ENCODE results near the gene MYLIP. TPM values are rescaled to one million over a fixed set of nuclear protein-coding genes. Genes with fewer than 3 reads are reported as not detected.

MYLIP gene
- total RNA-seq, 1 donor from 2014 or later: 48.8 TPM

DNA sequence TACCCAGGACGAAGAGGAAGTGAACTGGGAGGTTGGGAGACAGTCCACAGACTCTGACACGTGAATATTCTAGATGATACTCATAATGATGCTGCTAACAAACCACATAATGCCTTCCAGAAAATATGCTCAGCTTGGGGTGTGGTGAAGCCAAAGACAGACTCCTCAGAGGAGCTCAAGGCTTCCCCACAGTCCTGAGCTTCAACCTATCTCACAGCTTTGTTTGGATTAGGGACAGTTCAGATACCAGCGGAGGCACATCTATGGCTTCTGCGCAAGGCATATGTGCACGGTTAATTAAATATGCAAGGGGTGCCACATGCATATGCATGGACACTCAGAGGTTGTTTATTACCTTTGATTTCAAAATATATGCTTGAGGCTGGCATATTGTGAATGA is 30.7 kb upstream of the MYLIP start:
- no peak overlapping the region for H3K4me3 ChIP-seq
- no peaks in the 10 kb centered on the region for H3K9me3 ChIP-seq
- no peaks in the 10 kb centered on the region for H3K27me3 ChIP-seq (ENCODE audit: low read depth)
- H3K27ac ChIP-seq: no peak overlapping the region
- H3K36me3 ChIP-seq: no peaks in the 10 kb centered on the region
- ATAC-seq (no peak), DNase-seq (no peak)
- TF ChIP-seq, protein P1, sequence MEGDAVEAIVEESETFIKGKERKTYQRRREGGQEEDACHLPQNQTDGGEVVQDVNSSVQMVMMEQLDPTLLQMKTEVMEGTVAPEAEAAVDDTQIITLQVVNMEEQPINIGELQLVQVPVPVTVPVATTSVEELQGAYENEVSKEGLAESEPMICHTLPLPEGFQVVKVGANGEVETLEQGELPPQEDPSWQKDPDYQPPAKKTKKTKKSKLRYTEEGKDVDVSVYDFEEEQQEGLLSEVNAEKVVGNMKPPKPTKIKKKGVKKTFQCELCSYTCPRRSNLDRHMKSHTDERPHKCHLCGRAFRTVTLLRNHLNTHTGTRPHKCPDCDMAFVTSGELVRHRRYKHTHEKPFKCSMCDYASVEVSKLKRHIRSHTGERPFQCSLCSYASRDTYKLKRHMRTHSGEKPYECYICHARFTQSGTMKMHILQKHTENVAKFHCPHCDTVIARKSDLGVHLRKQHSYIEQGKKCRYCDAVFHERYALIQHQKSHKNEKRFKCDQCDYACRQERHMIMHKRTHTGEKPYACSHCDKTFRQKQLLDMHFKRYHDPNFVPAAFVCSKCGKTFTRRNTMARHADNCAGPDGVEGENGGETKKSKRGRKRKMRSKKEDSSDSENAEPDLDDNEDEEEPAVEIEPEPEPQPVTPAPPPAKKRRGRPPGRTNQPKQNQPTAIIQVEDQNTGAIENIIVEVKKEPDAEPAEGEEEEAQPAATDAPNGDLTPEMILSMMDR (IDR thresholded peaks at IDR 0.05): no peak
- H3K4me1 ChIP-seq: no peaks in the 10 kb centered on the region
- intact Hi-C loops (cut with DNase I): no loop called here

DNA sequence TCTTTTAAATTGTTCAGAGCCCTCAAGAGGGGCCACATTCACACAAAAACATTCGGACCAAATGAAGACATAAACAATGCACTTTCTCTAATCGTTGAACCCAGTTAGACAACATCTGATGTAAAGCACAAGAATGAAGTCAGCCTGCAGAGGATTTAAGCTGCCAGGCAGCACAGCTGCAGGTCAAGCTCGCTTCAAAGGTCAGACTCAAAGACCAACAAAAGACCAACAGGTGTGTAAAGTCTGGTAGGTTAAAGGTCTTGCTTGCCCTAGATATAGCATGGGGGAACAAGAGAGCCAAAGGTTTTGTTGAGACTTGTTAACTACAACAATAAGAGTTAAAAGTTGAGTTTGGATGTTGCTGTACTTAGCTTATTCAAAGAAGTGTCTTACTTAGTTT is 26.7 kb upstream of the MYLIP start:
- H3K27ac ChIP-seq: no peak overlapping the region
- no peak for DNase-seq
- TF ChIP-seq, protein P1 (IDR thresholded peaks at IDR 0.05): no peak

DNA sequence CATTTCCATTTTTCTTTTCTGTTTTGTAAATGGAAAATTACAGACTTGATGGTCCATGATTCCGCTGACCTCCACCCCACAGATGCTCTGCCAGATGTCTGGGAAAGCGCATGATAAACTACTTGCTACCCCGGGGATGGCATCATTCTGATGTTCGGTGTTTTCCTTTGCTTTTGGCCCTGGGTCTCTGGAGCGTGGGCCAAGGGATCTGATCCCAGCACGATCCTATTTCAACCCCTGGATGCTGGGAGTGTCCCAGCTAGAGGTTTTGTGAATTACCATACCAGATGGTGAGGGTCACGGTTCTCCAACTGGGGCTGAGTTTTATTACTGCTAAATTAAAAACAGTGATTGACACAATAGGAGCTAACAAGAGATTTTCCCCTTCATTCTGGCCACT is 25.2 kb upstream of the MYLIP start:
- TF ChIP-seq, protein P1 (IDR thresholded peaks at IDR 0.05): no peak
- H3K27ac ChIP-seq: no peak overlapping the region
- no peak overlapping the region for H3K4me3 ChIP-seq
- intact Hi-C loops (cut with DNase I): no loop called here
- H3K36me3 ChIP-seq: no peaks in the 10 kb centered on the region
- H3K4me1 ChIP-seq: peaks cover 6% of the 10 kb centered on the region
- ATAC-seq: no peak
- no peaks in the 10 kb centered on the region for H3K27me3 ChIP-seq (ENCODE audit: low read depth)
- no peaks in the 10 kb centered on the region for H3K9me3 ChIP-seq
- DNase-seq: no peak

More for the DNA sequence above, 26.7 kb upstream of the MYLIP start:
- H3K4me1 ChIP-seq: no peaks in the 10 kb centered on the region
- intact Hi-C loops (cut with DNase I): no loop called here
- no peaks in the 10 kb centered on the region for H3K36me3 ChIP-seq
- no peaks in the 10 kb centered on the region for H3K27me3 ChIP-seq (ENCODE audit: low read depth)
- H3K4me3 ChIP-seq: no peak overlapping the region
- no peak for ATAC-seq
- no peaks in the 10 kb centered on the region for H3K9me3 ChIP-seq

DNA sequence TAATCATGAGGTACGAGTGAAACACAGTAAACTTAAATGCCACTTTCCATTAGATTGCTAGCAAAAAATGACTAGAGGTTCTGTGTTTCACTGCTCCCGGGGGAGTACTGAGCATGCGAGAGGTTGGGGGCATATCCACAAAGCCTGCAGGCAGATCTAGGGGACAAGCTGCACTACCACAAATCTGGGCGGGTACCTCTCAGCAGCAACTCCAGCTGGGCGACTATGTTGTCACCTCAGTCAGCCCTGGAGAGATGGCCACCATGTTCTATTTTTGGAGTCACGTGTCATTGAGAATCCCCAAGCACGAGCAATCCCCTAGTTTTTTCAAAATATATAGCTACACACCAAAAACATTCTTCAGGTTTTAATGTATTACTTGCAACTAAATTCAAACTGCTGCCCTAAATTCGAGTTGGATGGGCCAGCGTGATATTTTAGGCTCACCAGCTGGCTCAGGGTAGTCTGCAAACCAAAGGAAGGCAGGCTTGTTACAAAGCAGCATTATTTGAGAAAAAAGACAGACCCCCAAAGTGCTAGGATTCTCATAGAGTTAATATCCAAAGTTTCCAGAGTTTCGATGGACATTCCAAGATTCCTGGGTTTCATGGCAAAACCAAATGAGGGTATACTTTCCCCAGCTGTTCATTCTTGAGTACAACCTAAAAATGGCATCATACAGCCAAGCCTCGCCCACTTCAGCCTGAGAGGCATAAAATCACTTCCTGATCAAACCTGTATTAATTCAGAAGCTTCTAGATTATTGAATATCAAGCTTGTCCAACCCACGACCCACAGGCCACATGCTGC is 24.1 kb upstream of the MYLIP start:
- no peak overlapping the region for H3K27ac ChIP-seq
- no peaks in the 10 kb centered on the region for H3K9me3 ChIP-seq
- TF ChIP-seq, protein P1 (IDR thresholded peaks at IDR 0.05): no peak
- H3K27me3 ChIP-seq (ENCODE audit: low read depth): no peaks in the 10 kb centered on the region
- no peaks in the 10 kb centered on the region for H3K36me3 ChIP-seq
- ATAC-seq (no peak), DNase-seq (no peak)
- peaks cover 17% of the 10 kb centered on the region for H3K4me1 ChIP-seq
- H3K4me3 ChIP-seq: no peak overlapping the region
- intact Hi-C loops (cut with DNase I): no loop called here

DNA sequence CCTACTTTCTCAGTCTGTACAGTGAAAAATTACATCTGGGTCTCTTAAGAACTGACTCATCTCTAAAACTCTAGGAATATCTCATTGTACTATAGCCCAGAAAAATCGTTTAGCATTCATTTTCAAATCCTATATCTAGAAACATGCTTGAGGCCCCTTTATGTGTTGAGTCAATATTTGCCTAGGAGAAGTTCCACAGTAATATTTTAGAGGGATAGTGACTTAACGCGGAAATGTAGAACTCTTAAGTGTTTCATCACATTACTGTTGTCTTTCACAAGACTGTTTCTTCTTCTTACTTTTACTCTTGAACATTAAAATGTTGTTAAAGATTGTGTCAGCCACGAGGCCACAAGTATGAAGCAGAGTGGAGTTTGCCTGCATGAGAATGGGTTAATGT is 23.0 kb upstream of the MYLIP start:
- H3K36me3 ChIP-seq: no peaks in the 10 kb centered on the region
- H3K27me3 ChIP-seq (ENCODE audit: low read depth): no peaks in the 10 kb centered on the region
- intact Hi-C loops (cut with DNase I): no loop called here
- TF ChIP-seq, protein P1 (IDR thresholded peaks at IDR 0.05): no peak
- no peak for DNase-seq
- no peak overlapping the region for H3K27ac ChIP-seq
- no peaks in the 10 kb centered on the region for H3K9me3 ChIP-seq
- ATAC-seq: no peak
- H3K4me3 ChIP-seq: no peak overlapping the region
- peaks cover 23% of the 10 kb centered on the region for H3K4me1 ChIP-seq
